Epithelial cell of proximal tubule (primary cell): Measurements from ENCODE around the gene GLP1R. TPM values are rescaled to one million over a fixed set of nuclear protein-coding genes. Genes with fewer than 3 reads are reported as not detected.

Source experiments
- DNase-seq: peaks from one replicate; pipeline ENCODE4 v3.0.0-alpha.2; 2011; ENCODE audit warnings: low read depth
- H3K4me3 ChIP-seq: 2 replicates; pipeline ENCODE4 v1.5.1; 2011; ENCODE audit warnings: low read depth, mild to moderate bottlenecking, low read length
- CTCF ChIP-seq: conservative IDR thresholded peaks from 2 replicates; pipeline ENCODE4 v1.5.1; 2012; ENCODE audit warnings: low read depth, mild to moderate bottlenecking, low read length
- total RNA-seq: library from RNA; depleted of rRNA; stranded (reverse); fragments of >200 nt; gene quantifications from 2 replicates; pipeline ENCODE4 v1.2.3, GENCODE V29; 2015

Gene GLP1R
- total RNA-seq, 1 donor from 2014 or later = not detected

- no peak for DNase-seq
- no peak for TF ChIP-seq CTCF
- H3K4me3 ChIP-seq = no peak overlapping the region
Observed at GRCh38 chr6:39084506-39084905, 35.9 kb downstream of the GLP1R start.

DNA sequence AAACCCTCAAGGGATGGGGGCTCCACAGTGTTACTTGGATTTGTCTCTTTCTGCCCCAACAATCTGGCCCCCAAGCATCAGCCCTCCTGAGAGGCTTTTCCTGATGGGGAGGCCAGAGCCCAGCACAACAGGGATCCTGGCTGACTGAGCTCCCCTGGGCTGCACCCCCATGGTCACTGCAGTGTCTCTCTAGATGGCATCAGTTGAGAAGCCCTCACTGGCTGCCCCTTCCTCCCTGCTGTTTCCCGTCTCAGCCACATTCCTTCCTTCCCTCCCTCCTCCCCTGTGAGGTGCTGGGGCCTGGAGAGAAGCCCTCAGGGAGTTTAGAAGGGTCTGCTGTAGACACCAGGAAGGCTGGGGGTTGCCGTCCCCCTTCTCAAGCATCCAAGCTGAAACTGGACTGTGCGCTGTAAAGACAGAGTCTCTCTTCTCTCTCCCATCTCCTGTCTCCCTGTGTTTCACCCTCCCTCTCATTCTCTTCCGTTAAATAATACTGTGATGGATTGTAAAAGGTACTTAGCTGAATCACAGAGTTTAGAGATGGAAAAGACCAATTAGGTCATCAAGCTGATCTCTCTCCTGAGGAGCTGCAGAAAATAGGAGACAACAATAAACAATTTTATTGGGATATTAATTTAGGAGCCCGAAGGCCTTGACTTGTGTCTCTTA is 36.7 kb downstream of the GLP1R start:
- no peak for DNase-seq
- no peak overlapping the region for H3K4me3 ChIP-seq
- no peak for TF ChIP-seq CTCF

GRCh38 chr6:39086294-39086693 is 37.7 kb downstream of the GLP1R start:
- H3K4me3 ChIP-seq = no peak overlapping the region
- no peak for TF ChIP-seq CTCF
- DNase-seq = no peak

GRCh38 chr6:39086711-39087110 is 38.1 kb downstream of the GLP1R start:
- no peak for DNase-seq
- TF ChIP-seq CTCF = no peak
- H3K4me3 ChIP-seq = no peak overlapping the region

DNA sequence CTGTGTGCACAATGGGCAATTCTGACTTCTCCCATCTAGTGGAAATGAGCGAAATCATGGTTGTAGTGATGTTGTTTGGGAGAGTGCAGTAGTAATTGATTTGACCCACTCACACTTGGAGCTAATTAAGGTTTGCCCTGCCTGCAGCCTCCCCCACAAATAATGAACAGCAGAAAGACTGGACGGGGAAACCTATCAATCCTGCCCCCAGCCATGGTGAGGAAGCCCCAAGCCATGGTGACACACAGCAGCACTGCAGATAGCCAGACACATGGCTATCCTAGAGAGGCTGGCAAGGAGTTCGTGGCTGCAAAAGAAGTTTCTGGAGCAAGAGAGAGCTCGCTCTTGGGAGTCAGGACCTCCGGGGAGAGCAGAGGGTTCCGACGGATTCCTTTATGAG is 38.6 kb downstream of the GLP1R start:
- no peak for DNase-seq
- H3K4me3 ChIP-seq = no peak overlapping the region
- no peak for TF ChIP-seq CTCF

GRCh38 chr6:39088331-39088730 is 39.8 kb downstream of the GLP1R start:
- no peak overlapping the region for H3K4me3 ChIP-seq
- peak; percentile 25 for DNase-seq
- TF ChIP-seq CTCF = peak; percentile 71

DNA sequence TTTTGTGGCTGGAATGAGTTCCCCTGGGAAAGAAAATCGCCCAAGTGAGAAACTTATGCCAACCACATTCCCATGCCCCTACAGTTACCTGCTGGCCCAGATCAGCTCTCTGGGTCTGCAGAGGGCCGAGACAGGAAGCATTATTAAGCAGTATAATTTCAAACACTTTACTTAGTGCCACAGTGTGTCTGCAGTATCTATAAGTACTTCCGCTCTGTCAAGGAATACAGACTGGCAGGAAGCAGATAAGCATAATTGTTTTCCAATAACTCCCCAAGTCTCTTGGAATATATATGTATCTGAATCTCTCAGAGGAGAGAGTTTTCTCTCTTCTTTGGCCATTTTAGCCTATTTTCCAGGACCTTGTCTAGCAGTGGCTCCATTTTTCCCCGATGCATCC is 41.5 kb downstream of the GLP1R start:
- no peak for TF ChIP-seq CTCF
- DNase-seq = no peak
- no peak overlapping the region for H3K4me3 ChIP-seq
